HG03175 (cell line): ENCODE measurements around the gene CHTF18.
"Not testable (repeated sequence)": the region's sequence is repeated elsewhere in the genome, so short reads cannot be mapped to it uniquely, and the experiment has no call there.

ENCODE experiments used
- ATAC-seq: cut with Tn5 transposase; IDR thresholded peaks from one replicate; pipeline ENCODE4 v1.9.1; 2021; ENCODE audit warnings: mild to moderate bottlenecking, moderate library complexity; ENCODE audit not compliant: unreplicated experiment

Gene CHTF18

GRCh38 chr16:774086-775001 lies 14.1 kb upstream of the CHTF18 start:
- no peak for ATAC-seq

- no peak for ATAC-seq
Observed at GRCh38 chr16:775236-775796, 13.1 kb upstream of the CHTF18 start.

- ATAC-seq = not testable (repeated sequence)
Observed at GRCh38 chr16:776298-776697, 12.1 kb upstream of the CHTF18 start.

- ATAC-seq = no peak
Observed at GRCh38 chr16:776824-777223, 11.6 kb upstream of the CHTF18 start.

- no peak for ATAC-seq
Observed at GRCh38 chr16:777826-778225, 10.6 kb upstream of the CHTF18 start.

GRCh38 chr16:778447-778846 lies 10.0 kb upstream of the CHTF18 start:
- ATAC-seq = no peak

- ATAC-seq = no peak
Observed at GRCh38 chr16:778909-779527, 9.4 kb upstream of the CHTF18 start.

GRCh38 chr16:779561-779960 lies 8.9 kb upstream of the CHTF18 start:
- ATAC-seq = no peak

- no peak for ATAC-seq
Observed at GRCh38 chr16:780296-780695, 8.1 kb upstream of the CHTF18 start.

- ATAC-seq = no peak
Observed at GRCh38 chr16:781346-782010, 6.9 kb upstream of the CHTF18 start.

GRCh38 chr16:782258-782657 lies 6.2 kb upstream of the CHTF18 start:
- no peak for ATAC-seq

GRCh38 chr16:782766-783403 lies 5.5 kb upstream of the CHTF18 start:
- ATAC-seq = no peak

- no peak for ATAC-seq
Observed at GRCh38 chr16:783404-784161, 4.8 kb upstream of the CHTF18 start.

- ATAC-seq = no peak
Observed at GRCh38 chr16:784431-784830, 4.0 kb upstream of the CHTF18 start.

- no peak for ATAC-seq
Observed at GRCh38 chr16:785563-786535, 2.6 kb upstream of the CHTF18 start.

- peak; percentile 1 for ATAC-seq
Observed at GRCh38 chr16:787321-787966, 976 bp upstream of the CHTF18 start.

GRCh38 chr16:787978-788398 lies 432 bp upstream of the CHTF18 start, which contains the start of gene RPUSD1:
Gene RPUSD1, minus strand, starts transcription at chr16:788381. Its CDS starts 644 bp downstream, at chr16:787737.
- peak; percentile 22 for ATAC-seq

- no peak for ATAC-seq
Observed at GRCh38 chr16:789191-789850, 901 bp downstream of the CHTF18 start.
